Femur (tissue), 1 donor: ENCODE results near the gene PTBP1.
"Not testable (repeated sequence)": the region's sequence is repeated elsewhere in the genome, so short reads cannot be mapped to it uniquely, and the experiment has no call there.

ENCODE experiments used
- DNase-seq: peaks from one replicate; pipeline ENCODE4 v3.0.0-alpha.2; 2017

PTBP1 gene

GRCh38 chr19:834216-834615 lies 37.0 kb downstream of the PTBP1 start:
- DNase-seq, result no peak

GRCh38 chr19:835210-835810 lies 38.1 kb downstream of the PTBP1 start:
- DNase-seq, result peak; percentile 26

GRCh38 chr19:840519-841206 lies 43.4 kb downstream of the PTBP1 start, which contains the start of gene PRTN3:
PRTN3 (plus strand) TSS chr19:840999; CDS start chr19:841009, 10 bp downstream.
- DNase-seq, result peak; percentile 33

- not testable (repeated sequence) for DNase-seq
These were observed 45.5 kb downstream of the PTBP1 start for GRCh38 chr19:842802-843179.

- peak; percentile 20 for DNase-seq
These were observed 46.1 kb downstream of the PTBP1 start for GRCh38 chr19:843180-843835.

- DNase-seq, result peak; percentile 18
These were observed 46.7 kb downstream of the PTBP1 start for GRCh38 chr19:843836-844545.

- no peak for DNase-seq
These were observed 47.3 kb downstream of the PTBP1 start for GRCh38 chr19:844546-844971.

- DNase-seq, result no peak
These were observed 48.7 kb downstream of the PTBP1 start for GRCh38 chr19:845707-846521.

GRCh38 chr19:848386-848921 lies 51.2 kb downstream of the PTBP1 start:
- DNase-seq, result no peak

- not testable (repeated sequence) for DNase-seq
These were observed 51.9 kb downstream of the PTBP1 start for GRCh38 chr19:849195-849594.

- DNase-seq, result peak; percentile 89
These were observed 53.1 kb downstream of the PTBP1 start for GRCh38 chr19:850221-850978.

GRCh38 chr19:850979-851335 lies 53.7 kb downstream of the PTBP1 start:
- no peak for DNase-seq

- no peak for DNase-seq
These were observed 55.1 kb downstream of the PTBP1 start, which contains the start of gene ELANE for GRCh38 chr19:852136-853013. ELANE (plus strand) TSS chr19:852303; CDS start chr19:852329, 26 bp downstream.

GRCh38 chr19:853014-853585 lies 55.8 kb downstream of the PTBP1 start:
- DNase-seq, result no peak

GRCh38 chr19:853614-854220 lies 56.5 kb downstream of the PTBP1 start:
- not testable (repeated sequence) for DNase-seq

- DNase-seq, result no peak
These were observed 57.3 kb downstream of the PTBP1 start for GRCh38 chr19:854549-854948.

- DNase-seq, result no peak
These were observed 57.9 kb downstream of the PTBP1 start for GRCh38 chr19:855142-855541.

- DNase-seq, result no peak
These were observed 58.4 kb downstream of the PTBP1 start for GRCh38 chr19:855566-856120.

GRCh38 chr19:858284-858683 lies 61.0 kb downstream of the PTBP1 start:
- DNase-seq, result no peak
